SW480 (cell line): Measurements from ENCODE around the gene GPRIN3.
"Not testable (repeated sequence)": the region's sequence is repeated elsewhere in the genome, so short reads cannot be mapped to it uniquely, and the experiment has no call there.

ENCODE experiments used
- DNase-seq: peaks from one replicate; pipeline ENCODE4 v3.0.0-alpha.2; 2016; ENCODE audit warnings: low spot score

GPRIN3 gene

GRCh38 chr4:89257376-89257775 lies 50.2 kb downstream of the GPRIN3 start:
- no peak for DNase-seq

GRCh38 chr4:89256203-89256800 lies 51.3 kb downstream of the GPRIN3 start:
- DNase-seq: no peak

GRCh38 chr4:89254847-89255246 lies 52.8 kb downstream of the GPRIN3 start:
- no peak for DNase-seq

- not testable (repeated sequence) for DNase-seq
Measured at GRCh38 chr4:89254347-89254746, 53.3 kb downstream of the GPRIN3 start.

- DNase-seq: no peak
Measured at GRCh38 chr4:89253935-89254334, 53.7 kb downstream of the GPRIN3 start.

- no peak for DNase-seq
Measured at GRCh38 chr4:89253311-89253710, 54.3 kb downstream of the GPRIN3 start.

GRCh38 chr4:89251396-89251795 lies 56.2 kb downstream of the GPRIN3 start:
- DNase-seq: no peak

GRCh38 chr4:89249716-89250361 lies 57.8 kb downstream of the GPRIN3 start:
- DNase-seq: no peak

GRCh38 chr4:89249313-89249712 lies 58.3 kb downstream of the GPRIN3 start:
- DNase-seq: no peak

GRCh38 chr4:89248879-89249281 lies 58.7 kb downstream of the GPRIN3 start:
- no peak for DNase-seq

GRCh38 chr4:89247951-89248350 lies 59.6 kb downstream of the GPRIN3 start:
- DNase-seq: no peak

- DNase-seq: no peak
Measured at GRCh38 chr4:89245459-89245858, 62.1 kb downstream of the GPRIN3 start.

GRCh38 chr4:89243733-89244252 lies 63.8 kb downstream of the GPRIN3 start:
- DNase-seq: no peak

GRCh38 chr4:89242864-89243732 lies 64.5 kb downstream of the GPRIN3 start:
- no peak for DNase-seq

- DNase-seq: no peak
Measured at GRCh38 chr4:89242216-89242615, 65.4 kb downstream of the GPRIN3 start.

GRCh38 chr4:89230271-89230670 lies 77.3 kb downstream of the GPRIN3 start:
- no peak for DNase-seq

GRCh38 chr4:89226665-89227574 lies 80.7 kb downstream of the GPRIN3 start:
- DNase-seq: peak; percentile 61

GRCh38 chr4:89222170-89222569 lies 85.4 kb downstream of the GPRIN3 start:
- DNase-seq: peak; percentile 64

- peak; percentile 42 for DNase-seq
Measured at GRCh38 chr4:89221167-89221867, 86.3 kb downstream of the GPRIN3 start.

GRCh38 chr4:89218587-89218986 lies 89.0 kb downstream of the GPRIN3 start:
- DNase-seq: no peak

- no peak for DNase-seq
Measured at GRCh38 chr4:89217604-89218003, 90.0 kb downstream of the GPRIN3 start.
